ENCODE results near the gene SPATA13.

Gene SPATA13

GRCh38 chr13:24142886-24143285, 17.6 kb upstream of the SPATA13 start:
- no peak for DNase-seq (ENCODE audit: low read depth)

GRCh38 chr13:24145240-24145639, 15.3 kb upstream of the SPATA13 start:
- no peaks in the 10 kb centered on the region for H3K27me3 ChIP-seq (replicated peaks; ENCODE audit: control insufficient read depth, insufficient read depth, low read length)
- no peaks in the 10 kb centered on the region for H3K9me3 ChIP-seq (ENCODE audit: control insufficient read depth, low read length)
- no peaks in the 10 kb centered on the region for H3K36me3 ChIP-seq (ENCODE audit: control insufficient read depth, insufficient read depth, low read length, severe bottlenecking)
- H3K9ac ChIP-seq (ENCODE audit: low read length) = no peak overlapping the region
- no peak for DNase-seq (ENCODE audit: low read depth)
- H3K4me3 ChIP-seq (ENCODE audit: low read length) = no peak overlapping the region
- peaks cover 19% of the 10 kb centered on the region for H3K4me1 ChIP-seq (ENCODE audit: control insufficient read depth, insufficient read depth, low read length)

More at GRCh38 chr13:24142886-24143285, 17.6 kb upstream of the SPATA13 start:
- no peaks in the 10 kb centered on the region for H3K27me3 ChIP-seq (replicated peaks; ENCODE audit: control insufficient read depth, insufficient read depth, low read length)
- no peaks in the 10 kb centered on the region for H3K4me1 ChIP-seq (ENCODE audit: control insufficient read depth, insufficient read depth, low read length)
- no peak overlapping the region for H3K9ac ChIP-seq (ENCODE audit: low read length)
- no peaks in the 10 kb centered on the region for H3K36me3 ChIP-seq (ENCODE audit: control insufficient read depth, insufficient read depth, low read length, severe bottlenecking)
- no peak overlapping the region for H3K4me3 ChIP-seq (ENCODE audit: low read length)
- H3K9me3 ChIP-seq (ENCODE audit: control insufficient read depth, low read length) = no peaks in the 10 kb centered on the region

- Histone ChIP-seq H3K9ac (ENCODE audit: low read length) (no peak overlapping the region), H3K4me3 (ENCODE audit: low read length) (no peak overlapping the region), H3K36me3 (ENCODE audit: control insufficient read depth, insufficient read depth, low read length, severe bottlenecking) (no peaks in the 10 kb centered on the region), H3K27me3 (replicated peaks; ENCODE audit: control insufficient read depth, insufficient read depth, low read length) (no peaks in the 10 kb centered on the region), H3K4me1 (ENCODE audit: control insufficient read depth, insufficient read depth, low read length) (peaks cover 19% of the 10 kb centered on the region), H3K9me3 (ENCODE audit: control insufficient read depth, low read length) (no peaks in the 10 kb centered on the region)
- no peak for DNase-seq (ENCODE audit: low read depth)
Measured at GRCh38 chr13:24145674-24146073, 14.8 kb upstream of the SPATA13 start.

- Histone ChIP-seq H3K27me3 (replicated peaks; ENCODE audit: control insufficient read depth, insufficient read depth, low read length) (no peaks in the 10 kb centered on the region), H3K4me1 (ENCODE audit: control insufficient read depth, insufficient read depth, low read length) (peaks cover 19% of the 10 kb centered on the region), H3K9ac (ENCODE audit: low read length) (no peak overlapping the region), H3K9me3 (ENCODE audit: control insufficient read depth, low read length) (no peaks in the 10 kb centered on the region), H3K36me3 (ENCODE audit: control insufficient read depth, insufficient read depth, low read length, severe bottlenecking) (no peaks in the 10 kb centered on the region), H3K4me3 (ENCODE audit: low read length) (no peak overlapping the region)
- no peak for DNase-seq (ENCODE audit: low read depth)
Measured at GRCh38 chr13:24146961-24147569, 13.5 kb upstream of the SPATA13 start.

GRCh38 chr13:24147570-24147963, 13.0 kb upstream of the SPATA13 start:
- H3K36me3 ChIP-seq (ENCODE audit: control insufficient read depth, insufficient read depth, low read length, severe bottlenecking) = no peaks in the 10 kb centered on the region
- no peak for DNase-seq (ENCODE audit: low read depth)
- no peaks in the 10 kb centered on the region for H3K9me3 ChIP-seq (ENCODE audit: control insufficient read depth, low read length)
- no peaks in the 10 kb centered on the region for H3K27me3 ChIP-seq (replicated peaks; ENCODE audit: control insufficient read depth, insufficient read depth, low read length)
- no peak overlapping the region for H3K9ac ChIP-seq (ENCODE audit: low read length)
- H3K4me3 ChIP-seq (ENCODE audit: low read length) = no peak overlapping the region
- peaks cover 19% of the 10 kb centered on the region for H3K4me1 ChIP-seq (ENCODE audit: control insufficient read depth, insufficient read depth, low read length)

- Histone ChIP-seq H3K4me3 (ENCODE audit: low read length) (peak overlapping the region; percentile 48), H3K9me3 (ENCODE audit: control insufficient read depth, low read length) (no peaks in the 10 kb centered on the region), H3K27me3 (replicated peaks; ENCODE audit: control insufficient read depth, insufficient read depth, low read length) (no peaks in the 10 kb centered on the region), H3K9ac (ENCODE audit: low read length) (peak overlapping the region; percentile 43), H3K4me1 (ENCODE audit: control insufficient read depth, insufficient read depth, low read length) (peaks cover 19% of the 10 kb centered on the region), H3K36me3 (ENCODE audit: control insufficient read depth, insufficient read depth, low read length, severe bottlenecking) (no peaks in the 10 kb centered on the region)
- DNase-seq (ENCODE audit: low read depth) = peak; percentile 96
Measured at GRCh38 chr13:24148414-24149235, 11.9 kb upstream of the SPATA13 start.

- H3K9ac ChIP-seq (ENCODE audit: low read length) = peak overlapping the region; percentile 22
- peaks cover 19% of the 10 kb centered on the region for H3K4me1 ChIP-seq (ENCODE audit: control insufficient read depth, insufficient read depth, low read length)
- no peaks in the 10 kb centered on the region for H3K27me3 ChIP-seq (replicated peaks; ENCODE audit: control insufficient read depth, insufficient read depth, low read length)
- no peaks in the 10 kb centered on the region for H3K36me3 ChIP-seq (ENCODE audit: control insufficient read depth, insufficient read depth, low read length, severe bottlenecking)
- H3K9me3 ChIP-seq (ENCODE audit: control insufficient read depth, low read length) = no peaks in the 10 kb centered on the region
- H3K4me3 ChIP-seq (ENCODE audit: low read length) = peak overlapping the region; percentile 48
- no peak for DNase-seq (ENCODE audit: low read depth)
Measured at GRCh38 chr13:24149246-24150032, 11.1 kb upstream of the SPATA13 start.

- H3K36me3 ChIP-seq (ENCODE audit: control insufficient read depth, insufficient read depth, low read length, severe bottlenecking) = no peaks in the 10 kb centered on the region
- no peak overlapping the region for H3K9ac ChIP-seq (ENCODE audit: low read length)
- H3K4me3 ChIP-seq (ENCODE audit: low read length) = no peak overlapping the region
- peaks cover 19% of the 10 kb centered on the region for H3K4me1 ChIP-seq (ENCODE audit: control insufficient read depth, insufficient read depth, low read length)
- no peaks in the 10 kb centered on the region for H3K27me3 ChIP-seq (replicated peaks; ENCODE audit: control insufficient read depth, insufficient read depth, low read length)
- no peaks in the 10 kb centered on the region for H3K9me3 ChIP-seq (ENCODE audit: control insufficient read depth, low read length)
- no peak for DNase-seq (ENCODE audit: low read depth)
Measured at GRCh38 chr13:24150572-24150971, 9.9 kb upstream of the SPATA13 start.

GRCh38 chr13:24151864-24152263, 8.7 kb upstream of the SPATA13 start:
- Histone ChIP-seq H3K4me1 (ENCODE audit: control insufficient read depth, insufficient read depth, low read length) (peaks cover 19% of the 10 kb centered on the region), H3K27me3 (replicated peaks; ENCODE audit: control insufficient read depth, insufficient read depth, low read length) (no peaks in the 10 kb centered on the region), H3K36me3 (ENCODE audit: control insufficient read depth, insufficient read depth, low read length, severe bottlenecking) (no peaks in the 10 kb centered on the region), H3K4me3 (ENCODE audit: low read length) (no peak overlapping the region), H3K9me3 (ENCODE audit: control insufficient read depth, low read length) (no peaks in the 10 kb centered on the region), H3K9ac (ENCODE audit: low read length) (no peak overlapping the region)
- DNase-seq (ENCODE audit: low read depth) = no peak

GRCh38 chr13:24152292-24153214, 8.0 kb upstream of the SPATA13 start:
- H3K27me3 ChIP-seq (replicated peaks; ENCODE audit: control insufficient read depth, insufficient read depth, low read length) = no peaks in the 10 kb centered on the region
- no peak overlapping the region for H3K9ac ChIP-seq (ENCODE audit: low read length)
- peaks cover 19% of the 10 kb centered on the region for H3K4me1 ChIP-seq (ENCODE audit: control insufficient read depth, insufficient read depth, low read length)
- no peaks in the 10 kb centered on the region for H3K9me3 ChIP-seq (ENCODE audit: control insufficient read depth, low read length)
- no peaks in the 10 kb centered on the region for H3K36me3 ChIP-seq (ENCODE audit: control insufficient read depth, insufficient read depth, low read length, severe bottlenecking)
- no peak for DNase-seq (ENCODE audit: low read depth)
- no peak overlapping the region for H3K4me3 ChIP-seq (ENCODE audit: low read length)
